GM12872 (cell line): ENCODE data around the gene NELL2.

Source experiments
- CTCF ChIP-seq: IDR thresholded peaks from 3 replicates; pipeline ENCODE4 v1.5.1; 2011; ENCODE audit warnings: low read depth, mild to moderate bottlenecking, low read length, moderate library complexity; ENCODE audit not compliant: insufficient read depth

The NELL2 gene

GRCh38 chr12:44592626-44593025 is 283.5 kb downstream of the NELL2 start:
- no peak for TF ChIP-seq CTCF

GRCh38 chr12:44589697-44590096 is 286.4 kb downstream of the NELL2 start:
- TF ChIP-seq CTCF: no peak

- no peak for TF ChIP-seq CTCF
Observed at GRCh38 chr12:44588651-44589050, 287.5 kb downstream of the NELL2 start.

GRCh38 chr12:44584625-44585024 is 291.5 kb downstream of the NELL2 start:
- no peak for TF ChIP-seq CTCF

GRCh38 chr12:44582521-44582920 is 293.6 kb downstream of the NELL2 start:
- TF ChIP-seq CTCF: no peak

GRCh38 chr12:44581642-44582242 is 294.4 kb downstream of the NELL2 start:
- no peak for TF ChIP-seq CTCF

- no peak for TF ChIP-seq CTCF
Observed at GRCh38 chr12:44574586-44574985, 301.5 kb downstream of the NELL2 start.
